ENCODE measurements around the gene MTFMT.

- no peak for TF ChIP-seq CTCF (IDR thresholded peaks at IDR 0.05)
- TF ChIP-seq EP300 (IDR thresholded peaks at IDR 0.05), result no peak
Measured at GRCh38 chr15:65059369-65059750, 29.9 kb upstream of the MTFMT start.

Measured in ovary (tissue), 3 donors.